Spleen (tissue), 11 donors: Measurements from ENCODE around the gene SLC16A3. TPM values are rescaled to one million over a fixed set of nuclear protein-coding genes. Genes with fewer than 3 reads are reported as not detected.

Experiments
- DNase-seq: peaks from one replicate; pipeline ENCODE4 v3.0.0-alpha.2; 2020
- H3K27ac ChIP-seq, 8 donors: fragments of 200-600 bp; sonication (generic) in 7 of 8; 1 replicate in 4 of 8; 2 replicates in 4 of 8; pipeline versions ENCODE4 v1.5.0 to v1.8.0; 2016 to 2021; ENCODE audit warnings: inconsistent platforms in 4 of 8, mild to moderate bottlenecking in 4 of 8, moderate library complexity in 1 of 8
- H3K27me3 ChIP-seq, 7 donors: fragments of 200-600 bp; sonication (generic) in 6 of 7; replicated peaks in 1 of 7; 1 replicate in 4 of 7; 2 replicates in 3 of 7; pipeline versions ENCODE4 v1.5.0 to v1.8.0; 2016 to 2021; ENCODE audit warnings: inconsistent platforms in 3 of 7, mild to moderate bottlenecking in 1 of 7
- H3K36me3 ChIP-seq, 6 donors: fragments of 200-600 bp; sonication (generic) in 5 of 6; 1 replicate in 4 of 6; 2 replicates in 2 of 6; pipeline versions ENCODE4 v1.5.0 to v1.8.0; 2016 to 2021; ENCODE audit warnings: inconsistent platforms in 2 of 6
- H3K4me1 ChIP-seq, 6 donors: fragments of 200-600 bp; sonication (generic) in 5 of 6; 1 replicate in 3 of 6; 2 replicates in 3 of 6; pipeline versions ENCODE4 v1.5.0 to v1.8.0; 2016 to 2021; ENCODE audit warnings: inconsistent platforms in 3 of 6
- H3K4me3 ChIP-seq, 8 donors: fragments of 200-600 bp; sonication (generic) in 7 of 8; 1 replicate in 4 of 8; 2 replicates in 4 of 8; pipeline versions ENCODE4 v1.5.0 to v1.8.0; 2016 to 2021; ENCODE audit warnings: inconsistent platforms in 4 of 8, mild to moderate bottlenecking in 4 of 8, moderate library complexity in 2 of 8
- H3K9me3 ChIP-seq, 8 donors: fragments of 200-600 bp; sonication (generic) in 7 of 8; 1 replicate in 4 of 8; 2 replicates in 4 of 8; pipeline versions ENCODE4 v1.5.0 to v1.8.0; 2016 to 2021; ENCODE audit warnings: inconsistent platforms in 4 of 8
- CTCF ChIP-seq, 11 experiments: fragments of 200-600 bp in 7 of 11; fragments of 450-650 bp in 4 of 11; sonication (generic) in 4 of 11; IDR thresholded peaks in 8 of 11; conservative IDR thresholded peaks in 3 of 11; 1 replicate in 7 of 11; 2 replicates in 4 of 11; pipeline versions ENCODE4 v1.4.0 to v1.8.0; 2016 to 2021; ENCODE audit warnings: antibody characterized with exemption in 11 of 11, inconsistent platforms in 4 of 11, mild to moderate bottlenecking in 1 of 11
- POLR2A ChIP-seq, 3 donors: fragments of 450-650 bp; IDR thresholded peaks; one replicate each; pipeline ENCODE4 v1.5.1; 2017; ENCODE audit warnings: antibody characterized with exemption in 3 of 3, mild to moderate bottlenecking in 1 of 3
- POLR2AphosphoS5 ChIP-seq, 3 donors: sonication (generic); formaldehyde crosslinking; IDR thresholded peaks; one replicate each; pipeline ENCODE4 v1.5.1; 2017; ENCODE audit warnings: antibody characterized with exemption in 3 of 3
- WGBS, 5 donors: extraction: QIAGEN DNeasy Blood & Tissue Kit in 3 of 5; methylation state at CpG; one replicate each; pipeline versions ENCODE4 v1.1.5 to v1.1.7; 2013 to 2018; 5-methylcytosine and 5-hydroxymethylcytosine counted together
- intact Hi-C: fragments of 100-400 bp; cut with DNase I; formaldehyde crosslinking; loops from one replicate; pipeline ENCODE4 v1.15.0; 2023; ENCODE audit warnings: low total_unique reads
- microRNA-seq, 3 donors: library from miRNA; unstranded; fragments of <30 nt; microRNA quantifications; one replicate each; pipeline versions ENCODE4 to v1.1.0, GENCODE V29; 2019 to 2020
- polyA plus RNA-seq, 3 donors: library from polyadenylated mRNA; stranded (reverse); fragments of 200-250 nt; gene quantifications; one replicate each; pipeline ENCODE4 v1.2.1, GENCODE V29; 2013
- total RNA-seq, 7 donors: library from RNA; depleted of rRNA in 3 of 7; stranded (reverse); fragments of >200 nt in 3 of 7; fragmentation: NEBNext Ultra II Directional in 4 of 7; extraction: Animal tissue kit (Norgen Biotek cat#: 25700) in 4 of 7; gene quantifications; one replicate each; pipeline versions ENCODE4 v1.1.0 to v1.2.1, GENCODE V29; 2016 to 2021
- donor health status: healthy with polysubstance abuse.
- donor health status: DM: no; HTN: no; CAD: no; lungs with moderate emphysema.
- donor health status: DM: no; HTN: no; CAD: no.
- donor health status: Bipolar disorder and iron deficiency.
- donor health status: healthy.
- donor health status: DM: no; HTN: no; CAD: no.
- donor health status: DM: yes; HTN: yes; CAD: no.

The SLC16A3 gene
- total and polyA plus RNA-seq, 10 donors = 11.1 to 185 (median 74.0) TPM

GRCh38 chr17:82287013-82287867, 58.4 kb downstream of the SLC16A3 start:
- DNase-seq = no peak
- intact Hi-C loops = no loop called here
- peaks cover 0 to 46% (median 21%) of the 10 kb centered on the region in 6 donors for H3K4me1 ChIP-seq
- WGBS, 5 donors = 62 to 78% (median 71%) methylated on average over 8 to 9 of the region's 9 CpGs
- H3K36me3 ChIP-seq = no peaks in the 10 kb centered on the region
- TF ChIP-seq POLR2AphosphoS5 (IDR thresholded peaks at IDR 0.05) (no peak), CTCF (IDR thresholded peaks at IDR 0.05 in 8 of 11, conservative IDR thresholded peaks at IDR 0.05 in 3 of 11) (no peak), POLR2A (IDR thresholded peaks at IDR 0.05) (no peak)
- H3K9me3 ChIP-seq = no peaks in the 10 kb centered on the region
- H3K27ac ChIP-seq = peak overlapping the region in 4 of 8 donors; percentile 29 to 55 (median 38)
- H3K4me3 ChIP-seq = no peak overlapping the region
- no peaks in the 10 kb centered on the region for H3K27me3 ChIP-seq

- intact Hi-C loops = no loop called here
- H3K36me3 ChIP-seq = no peaks in the 10 kb centered on the region
- peak overlapping the region in 4 of 8 donors; percentile 29 to 55 (median 38) for H3K27ac ChIP-seq
- DNase-seq = no peak
- no peak overlapping the region for H3K4me3 ChIP-seq
- no peaks in the 10 kb centered on the region for H3K9me3 ChIP-seq
- TF ChIP-seq CTCF (IDR thresholded peaks at IDR 0.05 in 8 of 11, conservative IDR thresholded peaks at IDR 0.05 in 3 of 11) (no peak), POLR2A (IDR thresholded peaks at IDR 0.05) (no peak), POLR2AphosphoS5 (IDR thresholded peaks at IDR 0.05) (peak; percentile 31 to 71 (median 44))
- WGBS, 5 donors = 64 to 83% (median 69%) methylated on average over 19 of the region's 19 CpGs
- no peaks in the 10 kb centered on the region for H3K27me3 ChIP-seq
- peaks cover 0 to 38% (median 17%) of the 10 kb centered on the region in 6 donors for H3K4me1 ChIP-seq
Observed at GRCh38 chr17:82287868-82288801, 59.3 kb downstream of the SLC16A3 start.

Small RNA genes lying within 50 kb of the gene (microRNA-seq; reads per million reads assigned to microRNA genes)
- gene MIR6787 = 0 to 0.72 (median 0.70) reads per million in 3 donors

Other genes starting within 250 kb of the SLC16A3 start
- 10 to 100 TPM; 25.4 to 36.0 (median 29.8) TPM for gene CENPX, start 206.2 kb upstream of the SLC16A3 start, total RNA-seq
- gene CENPX, start 206.2 kb upstream of the SLC16A3 start, polyA plus RNA-seq = 10 to 100 TPM; 69.4 to 91.8 (median 79.0) TPM
- 10 to 100 TPM in 6 of 7 donors, 1 to 10 TPM in 1; 7.5 to 13.7 (median 11.5) TPM for gene LRRC45, start 205.7 kb upstream of the SLC16A3 start, total RNA-seq
- gene LRRC45, start 205.7 kb upstream of the SLC16A3 start, polyA plus RNA-seq = 10 to 100 TPM; 13.6 to 23.4 (median 20.0) TPM
- gene RAC3, start 197.4 kb upstream of the SLC16A3 start, total RNA-seq = 1 to 10 TPM in 2 of 7 donors, under 1 TPM in 3, not detected in 2; 0.60 to 1.4 (median 0.66) TPM
- gene RAC3, start 197.4 kb upstream of the SLC16A3 start, polyA plus RNA-seq = 1 to 10 TPM; 1.0 to 3.4 (median 2.0) TPM
- 10 to 100 TPM; 44.2 to 82.5 (median 54.9) TPM for gene DCXR, start 191.3 kb upstream of the SLC16A3 start, total RNA-seq
- gene DCXR, start 191.3 kb upstream of the SLC16A3 start, polyA plus RNA-seq = 10 to 100 TPM; 74.8 to 88.0 (median 87.6) TPM
- gene RFNG, start 177.2 kb upstream of the SLC16A3 start, total RNA-seq = 10 to 100 TPM; 21.4 to 36.3 (median 26.0) TPM
- gene RFNG, start 177.2 kb upstream of the SLC16A3 start, polyA plus RNA-seq = 10 to 100 TPM; 24.5 to 42.3 (median 41.5) TPM
- 10 to 100 TPM; 61.5 to 77.2 (median 66.5) TPM for gene GPS1, start 177.1 kb upstream of the SLC16A3 start, total RNA-seq
- 100 to 1,000 TPM in 1 of 3 donors, 10 to 100 TPM in 2; 69.5 to 109 (median 95.4) TPM for gene GPS1, start 177.1 kb upstream of the SLC16A3 start, polyA plus RNA-seq
- 100 to 1,000 TPM in 3 of 7 donors, 10 to 100 TPM in 4; 76.4 to 114 (median 87.9) TPM for gene DUS1L, start 163.2 kb upstream of the SLC16A3 start, total RNA-seq
- 100 to 1,000 TPM; 130 to 174 (median 173) TPM for gene DUS1L, start 163.2 kb upstream of the SLC16A3 start, polyA plus RNA-seq
- 10 to 100 TPM; 20.6 to 45.2 (median 22.3) TPM for gene FASN, start 130.8 kb upstream of the SLC16A3 start, total RNA-seq
- 10 to 100 TPM in 1 of 3 donors, 1 to 10 TPM in 2; 9.3 to 14.7 (median 9.3) TPM for gene FASN, start 130.8 kb upstream of the SLC16A3 start, polyA plus RNA-seq
- 10 to 100 TPM; 28.8 to 59.6 (median 43.6) TPM for gene CCDC57, start 16.2 kb upstream of the SLC16A3 start, total RNA-seq
- gene CCDC57, start 16.2 kb upstream of the SLC16A3 start, polyA plus RNA-seq = 100 to 1,000 TPM in 1 of 3 donors, 10 to 100 TPM in 2; 82.4 to 164 (median 83.0) TPM
- gene CSNK1D, start 44.7 kb downstream of the SLC16A3 start, total RNA-seq = 100 to 1,000 TPM in 5 of 7 donors, 10 to 100 TPM in 2; 74.3 to 216 (median 160) TPM
- gene CSNK1D, start 44.7 kb downstream of the SLC16A3 start, polyA plus RNA-seq = 100 to 1,000 TPM in 1 of 3 donors, 10 to 100 TPM in 2; 46.5 to 122 (median 67.2) TPM
- 10 to 100 TPM; 18.9 to 60.1 (median 39.4) TPM for gene CD7, start 88.6 kb downstream of the SLC16A3 start, total RNA-seq
- 10 to 100 TPM; 14.8 to 24.5 (median 16.1) TPM for gene CD7, start 88.6 kb downstream of the SLC16A3 start, polyA plus RNA-seq
- 100 to 1,000 TPM in 1 of 7 donors, 10 to 100 TPM in 6; 55.6 to 141 (median 66.6) TPM for gene SECTM1, start 104.7 kb downstream of the SLC16A3 start, total RNA-seq
- gene SECTM1, start 104.7 kb downstream of the SLC16A3 start, polyA plus RNA-seq = 10 to 100 TPM in 1 of 3 donors, 1 to 10 TPM in 2; 6.0 to 15.2 (median 7.0) TPM
- not detected for gene TEX19, start 130.2 kb downstream of the SLC16A3 start, total RNA-seq
- not detected for gene TEX19, start 130.2 kb downstream of the SLC16A3 start, polyA plus RNA-seq
- gene UTS2R, start 142.7 kb downstream of the SLC16A3 start, total RNA-seq = 1 to 10 TPM in 1 of 7 donors, under 1 TPM in 4, not detected in 2; 0.26 to 3.1 (median 0.60) TPM
- not detected for gene UTS2R, start 142.7 kb downstream of the SLC16A3 start, polyA plus RNA-seq
- 10 to 100 TPM; 62.3 to 88.0 (median 73.5) TPM for gene HEXD, start 189.3 kb downstream of the SLC16A3 start, total RNA-seq
- 100 to 1,000 TPM in 2 of 3 donors, 10 to 100 TPM in 1; 86.3 to 272 (median 257) TPM for gene HEXD, start 189.3 kb downstream of the SLC16A3 start, polyA plus RNA-seq
- 10 to 100 TPM; 21.3 to 28.1 (median 23.1) TPM for gene OGFOD3, start 189.5 kb downstream of the SLC16A3 start, total RNA-seq
- 10 to 100 TPM; 10.3 to 17.9 (median 12.9) TPM for gene OGFOD3, start 189.5 kb downstream of the SLC16A3 start, polyA plus RNA-seq
- 100 to 1,000 TPM; 225 to 333 (median 288) TPM for gene CYBC1, start 221.7 kb downstream of the SLC16A3 start, total RNA-seq
- 100 to 1,000 TPM; 105 to 192 (median 132) TPM for gene CYBC1, start 221.7 kb downstream of the SLC16A3 start, polyA plus RNA-seq
- 100 to 1,000 TPM in 3 of 7 donors, 10 to 100 TPM in 4; 59.5 to 127 (median 93.0) TPM for gene NARF, start 229.7 kb downstream of the SLC16A3 start, total RNA-seq
- gene NARF, start 229.7 kb downstream of the SLC16A3 start, polyA plus RNA-seq = 100 to 1,000 TPM in 2 of 3 donors, 10 to 100 TPM in 1; 75.7 to 117 (median 116) TPM